Measurements from ENCODE around the gene SH3TC1. TPM values are rescaled to one million over a fixed set of nuclear protein-coding genes. Genes with fewer than 3 reads are reported as not detected.

SH3TC1 gene
- total and polyA plus RNA-seq, 12 donors = 1.5 to 58.7 (median 22.0) TPM

DNA sequence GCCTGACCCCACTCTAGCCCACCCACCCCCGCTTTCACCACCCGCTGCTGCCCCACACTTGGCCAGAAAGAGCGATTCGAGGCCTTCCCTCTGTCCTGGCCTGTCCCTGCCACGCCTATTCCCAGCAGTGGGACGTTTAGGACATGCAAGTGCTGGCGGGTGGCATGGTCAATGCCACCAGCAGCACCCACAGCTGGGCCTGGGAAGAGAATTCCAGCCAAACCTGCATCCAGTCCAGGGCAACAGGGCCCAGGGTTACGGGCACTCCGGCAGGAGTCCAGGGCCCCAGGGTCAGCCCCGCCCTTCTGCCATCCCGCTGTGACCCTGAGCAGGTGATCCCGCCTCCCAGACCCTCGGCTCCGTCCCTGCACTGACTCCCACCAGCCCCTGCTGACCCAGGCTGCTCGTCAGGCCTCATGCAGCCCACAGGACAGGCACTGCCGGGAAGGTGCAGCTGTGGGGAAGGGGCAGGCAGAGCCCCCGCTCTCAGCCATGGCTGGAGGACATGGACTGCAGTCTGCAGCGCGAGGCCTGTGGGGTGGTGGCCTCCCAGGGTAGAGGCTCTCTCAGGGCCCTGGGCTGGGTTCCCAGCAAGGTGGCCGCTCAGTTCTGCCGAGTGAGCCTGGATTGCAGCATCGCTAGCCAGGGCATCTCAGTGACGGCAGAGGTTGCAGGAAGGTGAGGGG is 63.7 kb downstream of the SH3TC1 start:
- H3K9me3 ChIP-seq (replicated peaks in 1 of 3) = no peaks in the 10 kb centered on the region
- H3K4me1 ChIP-seq (replicated peaks in 1 of 2) = peaks cover 0 to 13% of the 10 kb centered on the region in 2 donors
- no peak for DNase-seq
- no peaks in the 10 kb centered on the region for H3K27me3 ChIP-seq
- H3K27ac ChIP-seq = no peak overlapping the region
- 67 to 89% (median 85%) methylated on average over 4 to 23 of the region's 23 CpGs; no CpG with 5 or more reads in 1 of the 4 donors for WGBS, 4 donors
- no peak overlapping the region for H3K4me3 ChIP-seq
- H3K36me3 ChIP-seq (replicated peaks in 1 of 2) = no peaks in the 10 kb centered on the region
- TF ChIP-seq POLR2A (IDR thresholded peaks at IDR 0.05) = no peak
- TF ChIP-seq, protein P1, sequence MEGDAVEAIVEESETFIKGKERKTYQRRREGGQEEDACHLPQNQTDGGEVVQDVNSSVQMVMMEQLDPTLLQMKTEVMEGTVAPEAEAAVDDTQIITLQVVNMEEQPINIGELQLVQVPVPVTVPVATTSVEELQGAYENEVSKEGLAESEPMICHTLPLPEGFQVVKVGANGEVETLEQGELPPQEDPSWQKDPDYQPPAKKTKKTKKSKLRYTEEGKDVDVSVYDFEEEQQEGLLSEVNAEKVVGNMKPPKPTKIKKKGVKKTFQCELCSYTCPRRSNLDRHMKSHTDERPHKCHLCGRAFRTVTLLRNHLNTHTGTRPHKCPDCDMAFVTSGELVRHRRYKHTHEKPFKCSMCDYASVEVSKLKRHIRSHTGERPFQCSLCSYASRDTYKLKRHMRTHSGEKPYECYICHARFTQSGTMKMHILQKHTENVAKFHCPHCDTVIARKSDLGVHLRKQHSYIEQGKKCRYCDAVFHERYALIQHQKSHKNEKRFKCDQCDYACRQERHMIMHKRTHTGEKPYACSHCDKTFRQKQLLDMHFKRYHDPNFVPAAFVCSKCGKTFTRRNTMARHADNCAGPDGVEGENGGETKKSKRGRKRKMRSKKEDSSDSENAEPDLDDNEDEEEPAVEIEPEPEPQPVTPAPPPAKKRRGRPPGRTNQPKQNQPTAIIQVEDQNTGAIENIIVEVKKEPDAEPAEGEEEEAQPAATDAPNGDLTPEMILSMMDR (IDR thresholded peaks at IDR 0.05) = no peak
- intact Hi-C loops (cut with DNase I) = no loop called here

DNA sequence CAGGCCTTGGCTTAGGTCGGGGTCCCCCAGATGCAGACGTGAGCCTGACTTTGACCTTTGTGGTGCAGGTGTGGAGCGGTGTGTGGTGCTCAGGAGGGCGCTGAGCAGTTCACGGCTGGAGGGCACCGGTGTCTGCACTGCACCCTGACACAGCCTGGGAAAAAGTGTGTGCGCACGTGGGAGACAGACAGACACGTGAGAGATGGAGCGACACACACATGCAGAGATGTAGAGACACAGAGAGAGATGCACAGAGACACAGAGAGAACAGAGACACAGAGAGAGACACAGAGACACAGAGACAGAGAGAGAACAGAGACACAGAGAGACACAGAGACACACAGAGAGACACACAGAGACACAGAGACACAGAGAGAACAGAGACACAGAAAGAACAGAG is 64.3 kb downstream of the SH3TC1 start:
- Histone ChIP-seq H3K27me3 (no peaks in the 10 kb centered on the region), H3K4me1 (replicated peaks in 1 of 2) (peaks cover 0 to 13% of the 10 kb centered on the region in 2 donors), H3K36me3 (replicated peaks in 1 of 2) (no peaks in the 10 kb centered on the region), H3K27ac (no peak overlapping the region), H3K4me3 (no peak overlapping the region), H3K9me3 (replicated peaks in 1 of 3) (no peaks in the 10 kb centered on the region)
- TF ChIP-seq, protein P1 (IDR thresholded peaks at IDR 0.05) = no peak
- no peak for TF ChIP-seq POLR2A (IDR thresholded peaks at IDR 0.05)
- WGBS, 4 donors = 84 to 90% (median 87%) methylated on average over 9 to 10 of the region's 10 CpGs
- intact Hi-C loops (cut with DNase I) = no loop called here
- DNase-seq = no peak

DNA sequence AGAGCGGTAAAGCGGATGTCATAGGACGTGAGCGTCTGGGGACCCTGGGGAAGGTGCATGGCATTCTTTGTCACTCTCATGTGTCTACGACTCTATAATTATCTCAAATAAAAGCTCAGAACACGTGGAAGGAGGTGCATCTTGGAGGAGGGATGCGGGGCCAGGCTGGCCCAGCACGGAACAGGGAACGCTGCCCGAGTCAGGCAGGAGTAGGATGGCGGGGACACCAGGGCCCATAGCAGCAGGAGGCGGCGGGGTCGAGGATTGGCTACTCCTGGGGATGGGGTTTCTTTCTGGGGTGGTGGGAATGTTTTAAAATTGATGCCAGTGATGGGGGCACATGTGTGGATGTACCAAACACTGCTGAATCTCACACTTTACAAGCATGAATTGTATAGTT is 65.0 kb downstream of the SH3TC1 start:
- WGBS, 4 donors = 89 to 93% (median 91%) methylated on average over 14 of the region's 14 CpGs
- no peak for DNase-seq
- H3K4me3 ChIP-seq = no peak overlapping the region

DNA sequence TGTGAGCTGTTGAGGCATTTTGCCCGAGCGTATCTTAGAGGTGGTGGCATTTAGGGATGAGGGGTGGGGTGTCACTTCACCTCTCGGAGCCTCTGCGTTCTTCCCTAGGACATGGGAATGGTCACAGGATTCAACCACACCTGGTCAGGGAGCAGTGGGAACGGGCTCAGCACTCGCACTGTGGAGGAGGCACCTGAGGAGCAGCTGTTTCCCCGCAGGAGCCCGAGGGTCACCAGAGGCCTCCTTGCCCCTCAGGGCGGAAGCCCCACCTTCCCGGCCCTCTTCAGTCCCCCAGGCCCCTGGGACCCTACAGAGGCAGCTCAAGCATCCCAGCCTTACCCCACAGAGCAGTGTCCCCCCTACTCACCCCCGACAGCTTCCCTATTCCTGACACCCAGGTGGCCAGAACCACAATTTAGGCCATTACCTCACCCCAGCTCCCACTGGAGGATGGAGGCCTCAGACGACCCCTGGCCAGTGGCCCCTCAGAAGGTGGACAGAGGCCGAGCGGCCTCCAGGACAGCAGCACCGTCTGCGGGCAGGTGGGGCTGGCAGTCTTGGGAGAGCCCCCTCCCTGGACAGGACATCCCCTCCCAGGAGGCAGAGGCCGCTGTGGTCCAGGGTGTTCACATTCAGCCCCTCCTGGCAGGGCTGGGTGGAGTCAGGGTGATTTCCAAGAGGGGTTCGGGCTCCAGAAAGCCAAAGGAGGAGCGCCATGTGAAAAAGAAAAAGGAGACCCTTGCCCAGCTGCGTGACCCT is 66.3 kb downstream of the SH3TC1 start:
- H3K36me3 ChIP-seq (replicated peaks in 1 of 2) = no peaks in the 10 kb centered on the region
- no peak for DNase-seq
- peaks cover 5% of the 10 kb centered on the region for H3K27me3 ChIP-seq
- TF ChIP-seq, protein P1 (IDR thresholded peaks at IDR 0.05) = no peak
- no peak for TF ChIP-seq POLR2A (IDR thresholded peaks at IDR 0.05)
- intact Hi-C loops (cut with DNase I) = no loop called here
- H3K27ac ChIP-seq = no peak overlapping the region
- WGBS, 4 donors = 82 to 92% (median 84%) methylated on average over 8 to 20 of the region's 20 CpGs
- no peak overlapping the region for H3K4me3 ChIP-seq
- H3K9me3 ChIP-seq (replicated peaks in 1 of 3) = no peaks in the 10 kb centered on the region
- H3K4me1 ChIP-seq (replicated peaks in 1 of 2) = peaks cover 4 to 12% of the 10 kb centered on the region in 2 donors

More for the DNA sequence above, 65.0 kb downstream of the SH3TC1 start:
- intact Hi-C loops (cut with DNase I) = no loop called here
- H3K9me3 ChIP-seq (replicated peaks in 1 of 3) = no peaks in the 10 kb centered on the region
- H3K27me3 ChIP-seq = no peaks in the 10 kb centered on the region
- H3K36me3 ChIP-seq (replicated peaks in 1 of 2) = no peaks in the 10 kb centered on the region
- TF ChIP-seq, protein P1 (IDR thresholded peaks at IDR 0.05) = no peak
- no peak for TF ChIP-seq POLR2A (IDR thresholded peaks at IDR 0.05)
- H3K4me1 ChIP-seq (replicated peaks in 1 of 2) = peaks cover 0 to 13% of the 10 kb centered on the region in 2 donors
- no peak overlapping the region for H3K27ac ChIP-seq

All from adrenal gland (tissue), 12 donors.